Gastroesophageal sphincter (tissue), 3 donors: ENCODE data around the gene CRYL1.

Source experiments
- CTCF ChIP-seq, 4 experiments: fragments of 200-600 bp in 2 of 4; fragments of 450-650 bp in 2 of 4; sonication (generic) in 1 of 4; IDR thresholded peaks; one replicate each; pipeline ENCODE4 v1.5.1; 2017 to 2019; ENCODE audit warnings: antibody characterized with exemption in 4 of 4, mild to moderate bottlenecking in 2 of 4, moderate library complexity in 2 of 4
- EP300 ChIP-seq: sonication (generic); formaldehyde crosslinking; IDR thresholded peaks from one replicate; pipeline ENCODE4 v1.6.1; 2017; ENCODE audit warnings: antibody characterized with exemption, mild to moderate bottlenecking
- POLR2A ChIP-seq, 2 donors: fragments of 450-650 bp; IDR thresholded peaks; one replicate each; pipeline ENCODE4 v1.6.1; 2017; ENCODE audit warnings: antibody characterized with exemption in 2 of 2, mild to moderate bottlenecking in 2 of 2, moderate library complexity in 1 of 2

- TF ChIP-seq CTCF (IDR thresholded peaks at IDR 0.05) (no peak), EP300 (no peak), POLR2A (IDR thresholded peaks at IDR 0.05) (no peak)
Measured at GRCh38 chr13:20366056-20366455, 159.6 kb downstream of the CRYL1 start.
